A673 (cell line): Measurements from ENCODE around the gene CMTM2. TPM values are rescaled to one million over a fixed set of nuclear protein-coding genes. Genes with fewer than 3 reads are reported as not detected.

ENCODE experiments used
- BruUV-seq: library from RNA; stranded (reverse); fragments of 400-500 nt; replicated peaks from 2 replicates; lab custom pipeline; 2021; lab: Mats Ljungman, UMichigan
- CTCF ChIA-PET: fragments of 300-600 bp; sonication (Branson Sonifier 250); formaldehyde crosslinking; loops from one replicate; lab custom pipeline; 2022; ENCODE audit warnings: antibody characterized with exemption; lab: Charles Lee
- POLR2A ChIA-PET: fragments of 300-600 bp; sonication (Branson Sonifier 250); formaldehyde crosslinking; loops from one replicate; lab custom pipeline; 2022; ENCODE audit warnings: antibody characterized with exemption; ENCODE audit not compliant: low non-redundant PET; lab: Charles Lee
- DNase-seq: peaks from one replicate; pipeline ENCODE4 v3.0.0-alpha.2; 2015; ENCODE audit warnings: low spot score
- H3K27ac ChIP-seq: fragments of 200-600 bp; sonication (generic); 2 replicates; pipeline ENCODE4 v1.5.1; 2016; ENCODE audit warnings: mixed run types, low read depth, mild to moderate bottlenecking, mixed read lengths, antibody characterized with exemption, low read length; ENCODE audit not compliant: poor library complexity, severe bottlenecking
- H3K27me3 ChIP-seq: fragments of 200-600 bp; sonication (generic); replicated peaks from 2 replicates; pipeline ENCODE4 v1.6.1; 2017; ENCODE audit warnings: mixed run types, low read depth, mild to moderate bottlenecking, mixed read lengths, antibody characterized with exemption, low read length; ENCODE audit not compliant: insufficient read depth, poor library complexity
- H3K36me3 ChIP-seq: fragments of 200-600 bp; sonication (generic); 2 replicates; pipeline ENCODE4 v1.6.1; 2016; ENCODE audit warnings: mixed run types, mild to moderate bottlenecking, mixed read lengths, antibody characterized with exemption, low read length; ENCODE audit not compliant: insufficient read depth, poor library complexity, severe bottlenecking
- H3K4me1 ChIP-seq: fragments of 200-600 bp; sonication (generic); 2 replicates; pipeline ENCODE4 v1.6.1; 2017; ENCODE audit warnings: mixed run types, mild to moderate bottlenecking, mixed read lengths, antibody characterized with exemption, low read length; ENCODE audit not compliant: insufficient read depth, poor library complexity, severe bottlenecking
- H3K4me3 ChIP-seq: fragments of 200-600 bp; sonication (generic); 2 replicates; pipeline ENCODE4 v1.5.1; 2016; ENCODE audit warnings: low read depth, mixed run types, mild to moderate bottlenecking, mixed read lengths, low read length; ENCODE audit not compliant: poor library complexity, severe bottlenecking
- H3K9me3 ChIP-seq: fragments of 200-600 bp; sonication (generic); 2 replicates; pipeline ENCODE4 v1.6.1; 2016; ENCODE audit warnings: mixed run types, low read depth, mild to moderate bottlenecking, mixed read lengths, antibody characterized with exemption, low read length; ENCODE audit not compliant: poor library complexity, severe bottlenecking
- CTCF ChIP-seq: fragments of 300-800, 200-600 bp; sonication (generic); conservative IDR thresholded peaks from 2 replicates; pipeline ENCODE4 v1.5.1; 2017; ENCODE audit warnings: low read depth, mild to moderate bottlenecking, antibody characterized with exemption, low read length, moderate library complexity, mixed read lengths
- EZH2 ChIP-seq: fragments of 200-600 bp; sonication (generic); IDR thresholded peaks from 2 replicates; pipeline ENCODE4 v1.6.1; 2017; ENCODE audit warnings: borderline replicate concordance, low read depth, mild to moderate bottlenecking, mixed read lengths, antibody characterized with exemption, low read length; ENCODE audit not compliant: poor library complexity, severe bottlenecking
- intact Hi-C: fragments of 100-400 bp; cut with micrococcal nuclease; formaldehyde crosslinking; loops from one replicate; pipeline ENCODE4 v1.10.0; 2022; ENCODE audit not compliant: unreplicated experiment
- total RNA-seq: library from RNA; stranded (reverse); gene quantifications from 2 replicates; pipeline ENCODE4 v1.2.3, GENCODE V29; 2021

Gene CMTM2
- total RNA-seq, 1 experiment from 2014 or later, result not detected

GRCh38 chr16:66543541-66543940 is 35.7 kb upstream of the CMTM2 start:
- DNase-seq, result no peak
- intact Hi-C loops, result no loop called here
- TF ChIP-seq EZH2 (no peak), CTCF (no peak)
- no TSS peak for BruUV-seq
- no peak overlapping the region for H3K4me3 ChIP-seq
- H3K27me3 ChIP-seq, result no peaks in the 10 kb centered on the region
- CTCF ChIA-PET, result no interaction called here
- H3K36me3 ChIP-seq, result no peaks in the 10 kb centered on the region
- H3K9me3 ChIP-seq, result no peaks in the 10 kb centered on the region
- H3K27ac ChIP-seq, result no peak overlapping the region
- POLR2A ChIA-PET, result no interaction called here
- H3K4me1 ChIP-seq, result no peaks in the 10 kb centered on the region

- Histone ChIP-seq H3K9me3 (no peaks in the 10 kb centered on the region), H3K27me3 (no peaks in the 10 kb centered on the region), H3K4me3 (no peak overlapping the region), H3K36me3 (no peaks in the 10 kb centered on the region), H3K4me1 (peaks cover 3% of the 10 kb centered on the region), H3K27ac (no peak overlapping the region)
- ChIA-PET CTCF (interaction anchor here (1.0 kb wide), 1 partner anchor 64 kb away, joined by 3 read pairs; no protein-coding TSS in a partner anchor), POLR2A (no interaction called here)
- no peak for TF ChIP-seq CTCF
- no peak for TF ChIP-seq EZH2
- no TSS peak for BruUV-seq
- DNase-seq, result no peak
- intact Hi-C loops, result no loop called here
These were observed 35.1 kb upstream of the CMTM2 start for GRCh38 chr16:66544016-66544757.

GRCh38 chr16:66547101-66547989 is 31.9 kb upstream of the CMTM2 start:
- no peak for DNase-seq
- peaks cover 11% of the 10 kb centered on the region for H3K4me1 ChIP-seq
- no TSS peak for BruUV-seq
- intact Hi-C loops, result no loop called here
- H3K36me3 ChIP-seq, result no peaks in the 10 kb centered on the region
- ChIA-PET POLR2A (no interaction called here), CTCF (no interaction called here)
- H3K9me3 ChIP-seq, result no peaks in the 10 kb centered on the region
- no peak overlapping the region for H3K4me3 ChIP-seq
- no peak overlapping the region for H3K27ac ChIP-seq
- H3K27me3 ChIP-seq, result no peaks in the 10 kb centered on the region
- TF ChIP-seq CTCF, result no peak
- no peak for TF ChIP-seq EZH2
